Suppressor macrophage (primary cell): Measurements from ENCODE around the gene UTP11.
A peak's percentile ranks its signal among the peaks of the same experiment; 100 is the strongest.

Source experiments
- DNase-seq, 4 experiments: peaks; one replicate each; pipeline ENCODE4 v3.0.0-alpha.2; 2020 to 2022

Gene UTP11

DNA sequence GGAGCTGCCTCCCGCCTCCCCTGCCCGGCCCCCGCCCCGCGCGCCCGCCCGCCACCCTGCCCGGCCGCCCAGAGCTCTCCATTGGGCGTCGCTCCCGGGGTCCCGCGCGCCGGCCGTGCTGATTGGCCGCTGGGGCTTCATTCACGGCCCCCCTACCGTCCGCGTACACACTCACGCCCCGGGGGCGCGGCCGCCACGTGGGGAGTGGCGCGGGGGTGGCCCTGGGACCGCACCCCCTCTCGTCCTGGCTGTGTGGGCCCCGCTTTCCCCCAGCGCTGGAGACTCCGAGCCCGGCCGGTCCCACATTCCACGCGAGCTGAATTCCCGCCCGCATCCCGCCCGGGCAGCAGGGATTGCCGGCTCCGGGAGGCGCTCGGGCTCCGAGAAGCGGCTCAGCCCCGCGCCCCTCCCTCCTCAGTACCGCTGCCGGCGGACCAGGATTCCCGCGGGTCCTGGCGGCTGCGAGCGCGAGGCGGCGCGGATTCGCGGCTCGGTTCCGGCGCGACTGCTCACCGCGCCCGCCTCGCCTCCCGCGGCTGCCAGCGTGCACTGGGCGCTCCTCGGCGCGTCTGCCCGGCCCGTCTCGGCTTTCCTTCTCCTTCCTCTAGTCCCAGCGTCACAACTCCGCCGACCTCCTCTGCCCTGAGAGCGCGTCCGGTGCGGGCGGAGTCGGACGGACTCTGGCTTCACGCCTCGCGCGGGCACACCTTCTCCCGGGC, 34.5 kb downstream of the UTP11 start:
- DNase-seq = peak; percentile 70 to 91 (median 81)

DNA sequence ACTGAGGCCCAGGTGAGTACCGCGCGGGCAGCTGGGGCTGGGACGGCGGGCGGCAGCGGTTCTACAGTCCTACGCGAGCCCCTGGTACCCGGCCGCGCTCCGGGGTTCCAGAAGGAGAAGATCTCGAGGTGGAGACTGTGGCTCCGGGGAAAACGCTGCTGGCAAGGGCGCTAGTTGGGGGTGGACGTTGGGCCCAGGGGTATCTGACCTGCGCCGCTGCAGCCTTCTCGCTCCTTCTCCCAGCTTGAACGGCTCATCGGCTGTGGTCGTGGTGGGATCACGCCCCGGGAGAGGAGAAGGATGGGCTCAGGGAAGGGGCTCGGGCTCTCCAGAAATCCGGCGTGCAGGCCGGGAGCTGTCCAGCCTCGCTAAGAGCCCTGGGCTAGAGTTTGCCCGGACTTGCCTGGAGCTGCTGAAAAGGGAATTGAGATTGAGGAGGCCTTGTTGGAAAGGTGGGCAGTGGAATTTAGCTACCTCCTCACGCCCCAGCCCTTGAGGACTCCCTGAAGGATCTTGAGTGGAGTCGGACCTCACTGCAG, 35.1 kb downstream of the UTP11 start:
- no peak for DNase-seq

DNA sequence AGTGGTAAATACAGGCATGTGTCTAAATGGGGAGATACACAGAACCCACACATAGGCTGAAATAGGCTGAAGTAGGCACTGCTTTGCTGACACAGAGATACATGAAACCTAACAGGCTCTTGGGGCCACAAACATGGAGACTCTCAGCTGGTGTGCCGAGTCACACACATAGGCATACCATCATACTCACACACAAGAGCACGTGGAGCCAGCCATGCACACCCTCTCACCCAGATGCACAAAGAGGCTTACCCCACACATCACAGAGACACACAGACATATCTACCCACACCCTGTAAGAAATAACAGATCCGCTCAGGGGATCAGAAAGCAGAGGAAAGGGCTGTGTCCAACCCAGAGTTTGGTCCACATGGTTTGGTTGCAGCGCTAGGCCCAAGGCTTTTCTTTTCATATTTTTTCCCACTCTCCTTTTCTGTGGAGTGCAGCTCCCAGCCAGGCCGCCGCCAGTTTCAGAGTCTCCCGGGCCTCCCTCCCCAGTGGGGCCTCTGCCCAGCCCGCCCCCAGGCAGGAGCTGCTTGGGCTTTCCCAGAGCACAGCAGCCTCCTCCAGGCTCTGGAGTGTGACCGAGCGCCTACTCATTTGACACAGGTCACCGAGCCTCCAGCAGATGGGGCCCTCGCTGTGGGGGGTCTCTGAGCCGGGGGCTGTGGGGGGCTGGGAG, 38.0 kb downstream of the UTP11 start:
- no peak for DNase-seq

DNA sequence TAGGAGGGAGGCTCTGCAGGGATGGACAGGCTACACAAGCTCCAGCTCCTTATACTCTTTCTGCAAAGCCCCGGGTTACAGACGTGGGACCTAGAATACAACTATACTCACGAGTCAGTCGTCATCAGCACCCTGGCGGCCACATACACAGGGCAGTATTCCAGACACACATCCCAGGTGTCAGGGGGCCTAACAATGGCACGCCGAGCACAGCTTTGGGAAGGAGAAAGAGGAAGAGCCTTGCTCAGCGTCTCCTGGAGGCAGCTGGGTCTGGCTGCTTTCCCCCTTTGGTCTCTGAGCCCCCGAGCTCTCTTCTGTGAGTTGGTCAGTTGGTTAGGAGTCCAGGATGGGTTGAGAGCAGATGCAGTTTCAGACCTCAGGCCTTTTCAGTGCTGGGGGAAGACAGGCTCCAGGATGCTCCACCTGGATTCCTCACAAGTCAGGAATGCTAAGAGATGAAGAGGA, 38.6 kb downstream of the UTP11 start:
- no peak for DNase-seq

DNA sequence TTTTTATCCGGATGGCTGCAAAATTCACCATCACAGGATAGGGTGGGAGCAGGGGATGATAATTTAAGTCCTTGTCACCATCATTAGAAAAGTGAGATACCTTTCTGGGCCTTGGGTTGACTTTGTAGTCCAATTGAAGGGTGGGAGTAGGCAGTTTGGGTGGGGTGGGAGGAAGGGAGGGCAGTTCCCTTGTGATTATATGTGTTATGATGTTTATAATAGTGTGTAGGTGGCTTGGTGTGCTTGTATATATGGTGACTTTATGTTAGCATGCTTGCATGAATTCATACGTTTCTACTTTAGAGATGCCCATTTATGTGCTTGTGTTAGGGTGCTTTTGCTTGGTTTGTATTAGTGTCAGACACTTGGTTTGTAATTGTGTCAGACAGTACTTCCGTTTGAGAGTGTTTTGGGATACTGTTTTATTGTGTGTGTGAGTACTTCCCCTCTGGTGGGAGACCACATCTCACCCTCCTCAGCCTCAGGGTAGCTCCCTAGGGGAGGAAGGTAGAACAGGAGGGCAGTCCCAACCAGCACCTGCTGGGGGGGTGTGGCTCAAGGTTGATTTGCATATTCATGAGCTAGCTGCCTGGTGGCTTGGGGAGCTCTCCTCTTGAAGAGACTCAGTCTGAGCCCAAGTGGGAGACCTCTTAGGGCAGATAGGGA, 40.3 kb downstream of the UTP11 start:
- no peak for DNase-seq

DNA sequence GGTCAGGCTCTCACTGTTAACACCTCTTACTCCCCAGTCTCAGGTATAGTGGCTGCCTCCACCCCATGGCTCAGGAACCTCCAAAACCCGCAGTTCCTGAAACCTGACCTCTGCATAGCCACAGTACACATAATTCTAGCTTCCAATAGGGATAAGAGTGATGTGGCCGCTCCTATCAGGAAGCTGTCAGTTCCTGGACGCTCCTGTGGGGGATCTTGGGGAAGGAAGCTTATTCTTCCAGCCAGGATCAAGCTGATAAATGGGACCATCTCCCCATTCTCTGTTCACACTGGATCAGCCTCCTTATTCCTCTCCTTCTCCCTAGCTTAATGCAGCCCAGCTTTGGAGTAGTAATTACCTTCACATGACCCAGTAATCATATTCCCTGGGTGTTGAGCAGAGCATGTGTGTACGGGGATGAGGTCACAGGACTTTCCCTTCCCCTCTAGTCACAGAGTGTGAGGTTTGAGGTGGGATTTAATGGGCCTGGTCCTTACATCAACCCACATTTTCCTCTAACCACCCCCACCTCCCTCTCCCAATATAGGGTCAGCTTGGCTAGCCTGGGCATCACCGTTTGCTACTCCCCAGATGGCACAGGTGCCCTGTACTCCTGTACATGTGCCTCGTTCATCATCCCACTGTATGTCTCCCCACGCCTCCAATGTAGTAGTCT, 41.0 kb downstream of the UTP11 start:
- DNase-seq = no peak

DNA sequence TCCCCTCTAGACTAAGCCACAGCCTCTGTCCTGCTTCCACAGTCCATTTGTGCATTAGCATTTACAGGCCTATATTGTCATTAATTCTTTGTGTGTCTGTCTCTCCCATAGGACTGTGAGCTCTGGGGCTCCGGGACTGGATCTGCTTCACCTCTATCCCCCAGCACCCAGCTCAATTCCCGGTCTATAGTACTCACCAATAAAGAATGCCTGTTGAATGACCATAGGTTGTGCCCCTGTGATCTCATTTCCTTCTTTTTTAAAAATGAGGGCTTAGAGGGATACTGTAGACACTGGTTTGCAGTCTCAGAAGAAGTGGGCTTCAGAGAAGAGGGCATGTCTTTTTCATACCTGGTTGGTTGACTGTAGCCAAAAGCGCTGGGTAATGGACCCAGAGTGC, 42.9 kb downstream of the UTP11 start:
- no peak for DNase-seq

DNA sequence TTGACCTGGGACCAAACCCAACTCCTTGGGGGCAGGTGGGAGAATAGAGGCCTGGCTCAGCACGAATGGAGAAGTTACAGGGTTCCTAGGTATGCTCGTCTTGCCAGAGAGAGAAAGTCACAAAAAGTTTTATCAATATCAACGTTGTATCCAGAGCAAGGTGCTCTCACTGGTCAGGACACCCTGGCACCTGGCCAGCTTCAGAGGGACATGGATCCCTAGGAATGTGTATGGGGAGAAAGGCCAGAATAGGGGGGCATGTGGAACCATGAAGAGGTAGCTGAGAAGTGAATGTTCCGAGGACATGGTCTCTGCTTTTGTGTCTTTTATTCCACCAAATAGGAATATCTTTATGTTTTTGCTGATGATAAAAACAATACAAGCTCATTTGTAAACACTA, 43.4 kb downstream of the UTP11 start:
- no peak for DNase-seq

DNA sequence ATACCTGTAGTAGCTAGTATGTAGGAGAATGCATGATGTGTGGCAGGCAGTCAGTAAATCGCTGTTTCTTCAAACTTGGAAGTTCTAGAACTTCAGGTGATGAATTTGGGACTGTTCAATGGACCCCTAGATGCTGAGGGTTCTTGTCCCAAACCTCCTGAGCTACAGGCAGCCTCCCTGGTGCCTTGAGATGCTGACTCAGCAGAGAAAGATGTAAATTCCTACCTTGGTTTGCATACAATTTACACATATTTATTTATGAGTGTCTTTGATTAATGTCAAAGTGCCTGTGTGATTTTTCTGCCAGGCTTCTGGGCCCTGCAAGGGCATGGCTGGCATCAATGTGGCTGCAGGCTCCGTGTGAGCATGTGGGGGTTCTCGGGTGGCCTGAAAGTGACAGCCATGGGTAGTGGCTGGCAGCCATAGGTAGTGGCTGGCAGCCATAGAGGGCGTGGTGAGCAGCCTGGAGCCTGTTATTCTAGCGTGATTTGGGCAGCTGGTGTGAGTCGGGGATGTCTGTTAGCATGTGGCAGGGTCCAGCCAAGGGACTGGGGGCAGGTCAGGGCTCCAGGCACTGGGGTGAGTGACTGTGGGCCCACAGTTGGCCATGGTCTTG, 47.2 kb downstream of the UTP11 start:
- no peak for DNase-seq

DNA sequence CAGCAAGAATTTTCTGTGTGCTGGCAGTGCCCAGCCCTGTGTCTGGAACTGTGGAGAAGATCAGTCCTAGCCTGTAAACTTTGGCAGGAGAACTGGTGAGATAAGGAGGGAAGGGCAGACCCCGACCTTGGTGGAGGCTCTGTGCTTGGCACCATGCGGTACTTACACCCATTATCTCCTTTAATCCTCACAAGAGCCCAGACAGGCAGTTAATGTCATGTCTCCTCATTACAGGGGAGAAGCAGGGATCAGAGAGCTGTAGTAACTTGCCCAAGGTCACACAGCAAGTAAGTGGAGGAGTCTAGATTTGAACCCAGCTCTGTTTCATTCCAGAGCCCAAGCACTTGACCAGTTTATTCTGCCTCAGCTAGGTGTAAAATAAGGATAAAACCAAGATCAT, 48.0 kb downstream of the UTP11 start:
- no peak for DNase-seq

DNA sequence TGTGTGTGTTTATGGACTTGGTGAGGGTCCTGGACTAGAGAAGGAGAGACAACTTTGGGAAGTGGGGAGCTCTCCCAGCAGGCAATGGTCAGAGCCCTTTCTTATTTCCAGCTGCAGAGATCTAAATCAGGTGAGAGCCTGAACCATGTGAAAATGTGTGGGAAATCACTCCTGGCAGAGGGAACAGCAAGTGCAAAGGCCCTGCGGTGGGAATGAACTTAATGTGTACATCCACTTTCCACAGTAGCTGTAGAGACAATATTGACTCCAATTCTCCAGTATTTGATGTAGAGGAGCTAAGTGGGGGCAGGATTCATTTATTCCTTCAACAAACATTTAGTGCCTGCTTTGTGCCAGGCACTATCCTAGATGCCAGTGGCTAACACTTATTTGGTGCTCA, 48.8 kb downstream of the UTP11 start:
- DNase-seq = no peak

DNA sequence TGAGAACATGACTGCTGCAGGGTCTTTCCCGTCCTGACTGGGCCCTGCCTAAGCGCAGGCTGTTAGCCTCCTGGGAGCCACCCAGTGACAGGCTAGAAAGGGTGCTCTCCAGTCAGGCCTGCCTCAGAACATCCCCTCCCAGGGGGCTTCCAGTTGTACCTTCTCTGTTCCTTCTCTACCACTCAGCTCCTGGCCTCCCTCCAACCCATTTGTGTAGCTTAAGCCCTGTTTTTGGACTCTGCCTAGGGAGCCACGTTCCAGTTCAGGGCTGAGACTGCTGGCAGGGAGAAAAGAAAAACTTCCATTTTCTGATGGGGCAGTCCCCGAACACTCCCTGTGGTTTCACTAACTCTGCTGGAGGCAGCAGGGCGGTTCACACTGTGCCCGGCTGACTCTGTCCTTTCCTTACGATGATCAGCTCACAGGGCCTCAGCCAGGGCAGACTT, 49.4 kb downstream of the UTP11 start:
- no peak for DNase-seq

DNA sequence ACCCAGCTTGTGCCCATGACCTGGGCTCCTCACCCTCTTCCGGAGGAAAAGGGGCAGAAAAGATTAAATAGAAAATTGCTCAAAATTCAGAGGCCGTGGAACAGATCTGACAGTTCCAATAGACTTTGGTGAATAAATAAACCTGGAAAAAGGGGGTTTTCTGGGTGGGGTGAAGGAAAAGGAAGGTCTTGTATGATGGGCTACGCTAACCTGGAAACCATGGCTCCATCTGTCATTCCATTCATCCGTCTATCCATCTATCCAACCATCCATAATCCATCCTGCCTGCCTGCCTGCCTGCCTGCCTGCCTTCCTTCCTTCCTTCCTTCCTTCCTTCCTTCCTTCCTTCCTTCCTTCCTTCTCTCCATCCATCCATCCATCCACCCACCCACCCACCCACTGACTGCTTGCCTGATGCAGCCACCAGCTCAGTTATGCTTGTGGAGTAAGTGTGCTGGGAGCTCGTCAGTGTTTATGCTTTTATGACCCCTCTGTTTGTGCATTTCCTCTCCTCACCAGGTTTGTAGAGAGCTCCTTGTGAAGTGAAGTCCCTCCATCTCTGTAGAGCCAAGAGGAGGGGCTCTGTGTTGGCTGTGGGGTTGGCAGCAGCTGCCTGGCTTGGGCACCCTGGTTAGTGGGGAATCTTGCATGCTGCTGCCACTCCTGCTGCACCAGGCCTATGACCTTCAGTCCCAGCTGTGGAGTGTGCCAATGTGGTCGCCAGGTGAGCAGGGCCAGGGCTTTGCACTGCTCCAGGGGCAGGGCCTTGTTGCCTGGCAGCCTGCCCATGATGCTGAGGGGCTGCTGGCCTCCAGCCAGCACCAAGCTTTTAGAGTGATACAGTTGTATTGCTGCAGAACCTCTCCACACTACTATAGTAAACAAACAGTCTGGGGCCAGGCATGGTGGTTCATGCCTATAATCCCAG, 50.1 kb downstream of the UTP11 start:
- DNase-seq = no peak

DNA sequence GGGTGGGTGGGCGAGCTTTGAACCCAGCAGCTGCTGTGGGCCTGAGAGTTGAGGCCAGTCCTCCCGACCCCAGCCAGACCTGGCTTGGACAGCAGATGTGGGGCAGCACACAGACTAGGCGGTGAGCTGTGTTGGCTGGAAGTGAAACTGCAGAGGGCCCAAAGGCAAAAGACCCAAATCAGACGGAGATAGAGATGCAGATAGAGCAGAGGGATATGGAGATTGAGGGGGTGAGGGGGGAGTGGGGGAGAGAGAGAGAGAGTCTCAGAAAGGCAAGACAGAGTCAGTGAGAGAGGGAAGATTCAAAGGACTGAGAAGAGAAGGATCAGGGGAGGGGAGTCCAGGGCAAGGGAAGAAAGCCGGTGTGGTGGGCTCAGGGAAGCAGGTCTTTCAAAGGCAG, 51.1 kb downstream of the UTP11 start:
- no peak for DNase-seq

DNA sequence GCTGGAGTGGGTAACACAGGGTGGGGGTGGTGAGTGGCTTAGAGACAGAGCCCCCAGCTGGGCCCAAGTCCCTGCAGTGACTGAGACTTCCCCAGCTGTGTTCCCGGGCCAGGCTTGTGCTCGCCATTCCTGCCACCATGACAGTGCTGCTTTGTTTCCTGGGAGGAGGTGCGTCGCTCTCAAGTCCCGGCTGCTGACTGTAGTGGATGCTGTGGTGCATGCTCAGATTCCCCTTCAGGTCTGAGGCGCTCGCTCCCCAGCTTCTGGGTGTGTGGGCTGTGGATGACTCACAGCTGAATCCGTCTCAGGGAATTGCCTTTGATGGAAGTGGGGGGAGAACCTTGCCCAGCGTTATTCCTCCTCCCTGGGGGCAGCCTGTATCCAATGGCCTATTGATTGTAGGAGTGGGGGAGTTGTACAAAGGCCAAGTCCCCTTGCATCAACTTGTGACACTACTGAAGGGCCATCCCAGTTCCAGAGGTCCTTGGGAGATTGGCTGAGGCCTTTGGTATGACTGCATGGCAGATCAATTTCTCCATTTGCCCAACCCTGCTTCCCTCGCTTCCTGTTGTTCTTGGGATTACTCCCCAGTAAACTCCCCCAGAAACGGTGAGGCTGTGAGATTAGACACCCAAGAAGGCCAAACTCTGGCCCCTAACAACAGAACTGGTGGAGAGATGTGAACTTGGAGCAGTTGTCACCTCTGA, 51.8 kb downstream of the UTP11 start:
- DNase-seq = peak in 2 of 4 experiments; percentile 24 to 26

DNA sequence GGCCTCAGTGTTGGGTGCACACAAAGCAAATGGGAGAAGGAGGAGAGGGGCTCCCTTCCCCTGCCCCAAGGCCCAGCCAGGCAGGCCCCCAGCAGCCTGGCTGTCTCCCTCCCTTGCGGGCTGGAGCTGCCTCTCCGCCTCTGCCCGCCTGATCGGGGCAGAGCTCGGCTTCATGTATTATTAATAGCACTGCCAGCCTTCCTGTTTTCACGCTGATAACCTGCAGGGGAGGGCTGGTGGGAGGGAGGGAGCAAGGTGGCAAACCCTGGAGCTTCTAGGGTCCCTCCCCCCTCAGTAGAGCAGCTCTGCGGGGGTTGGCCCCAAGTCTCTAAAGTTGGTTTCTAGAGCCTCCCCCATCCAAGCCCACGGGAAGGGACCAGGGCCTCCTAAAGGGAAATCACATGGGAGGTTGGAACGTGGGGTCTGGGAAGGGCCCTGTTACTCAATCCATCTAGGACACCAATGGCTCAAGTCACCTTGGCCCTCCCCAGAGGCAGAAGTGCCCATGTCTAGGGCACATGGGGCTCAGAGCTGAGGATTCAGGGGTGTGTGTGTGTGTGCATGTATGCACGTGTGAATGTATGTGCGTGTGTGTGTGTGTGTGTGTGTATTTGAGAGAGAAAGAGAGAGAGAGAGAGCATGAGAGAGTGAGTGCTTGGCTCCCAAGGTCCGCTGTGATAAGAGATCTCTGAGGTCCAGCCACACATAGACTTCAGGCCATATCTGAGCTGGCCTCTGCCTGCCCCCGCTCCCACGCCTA, 55.9 kb downstream of the UTP11 start:
- DNase-seq = peak in 3 of 4 experiments; percentile 25 to 30 (median 29)

DNA sequence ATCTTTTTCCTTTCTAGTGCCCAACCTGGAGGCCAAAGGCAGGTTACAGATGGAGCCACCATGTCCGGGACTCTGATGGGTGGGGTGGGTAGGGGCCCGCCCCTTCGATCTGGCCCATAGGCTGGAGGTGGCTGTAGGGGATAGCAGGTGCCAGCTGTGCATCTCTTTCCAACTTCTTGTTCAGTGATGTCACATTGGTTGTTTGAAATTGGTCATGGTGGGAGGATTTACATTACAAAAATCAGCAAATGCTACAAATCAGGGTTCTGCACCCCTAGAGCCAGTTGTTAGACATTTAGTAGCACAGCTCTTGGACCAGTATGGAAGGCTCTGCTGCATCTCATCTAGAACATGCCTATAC, 56.4 kb downstream of the UTP11 start:
- DNase-seq = no peak

DNA sequence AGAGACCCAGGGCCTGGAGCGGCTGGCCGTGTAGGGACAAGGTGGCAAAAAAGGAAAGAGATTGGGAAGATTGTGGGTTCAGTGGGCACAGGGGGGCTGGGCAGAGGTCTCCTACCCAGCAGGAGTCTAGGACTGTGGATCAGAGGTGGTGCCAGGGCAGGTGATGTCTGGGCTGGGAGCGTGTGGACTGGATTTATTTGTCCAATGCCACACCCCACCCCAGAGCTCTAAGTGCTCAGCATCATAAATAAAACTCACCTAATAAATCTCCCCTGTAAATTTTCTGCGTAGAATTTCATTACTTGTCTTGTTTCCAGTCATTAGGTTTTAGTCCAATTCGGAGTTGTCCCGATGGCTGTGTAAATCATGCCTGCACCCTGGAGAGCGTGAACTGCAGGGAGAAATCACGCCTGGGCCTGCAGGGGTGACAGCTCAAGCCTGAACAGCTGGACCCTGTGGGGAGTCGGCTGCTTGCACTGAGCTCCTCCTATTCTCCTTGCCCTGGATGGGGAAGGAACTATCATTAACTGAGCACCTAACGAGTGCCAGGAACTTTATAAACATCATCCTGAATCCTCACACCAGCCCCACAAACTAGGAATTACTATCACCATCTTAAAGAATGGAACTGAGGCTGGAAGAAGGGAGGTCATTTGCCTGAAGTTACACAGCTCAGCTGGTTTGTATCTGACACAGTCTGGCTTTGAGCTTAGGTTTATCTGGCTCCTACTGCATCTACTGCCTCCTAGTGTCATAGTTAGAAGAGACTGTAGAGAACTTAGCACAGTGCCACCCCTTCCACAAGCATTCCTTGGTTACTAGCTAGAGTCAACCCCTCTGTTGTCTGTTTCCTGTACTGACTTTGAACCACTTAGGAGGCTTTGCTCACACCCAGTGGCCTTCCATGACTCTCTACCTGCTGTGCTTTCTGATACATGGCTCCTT, 59.0 kb downstream of the UTP11 start:
- peak; percentile 7 to 55 (median 42) for DNase-seq

DNA sequence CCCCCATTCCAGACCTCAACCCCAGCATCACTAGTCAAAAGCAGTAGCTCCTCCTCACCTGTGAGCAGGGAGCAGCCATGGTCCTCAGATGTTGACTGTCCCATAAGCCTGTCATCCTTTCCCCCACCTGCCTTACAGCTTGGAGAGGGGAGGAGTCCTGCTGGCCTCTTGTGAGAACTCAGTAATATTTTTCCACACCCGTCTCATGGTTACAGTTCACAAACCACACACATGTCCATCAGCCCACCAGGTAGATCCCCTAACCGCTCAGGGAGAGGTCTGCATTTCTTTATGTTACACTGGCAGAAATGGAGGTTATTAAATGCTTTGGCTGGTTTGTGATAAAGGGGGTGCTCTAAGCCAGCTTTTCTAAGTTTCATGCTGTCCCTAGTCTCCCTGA, 60.3 kb downstream of the UTP11 start:
- DNase-seq = no peak
